ENCODE data around the gene PVALEF.
"Not testable (repeated sequence)": the region's sequence is repeated elsewhere in the genome, so short reads cannot be mapped to it uniquely, and the experiment has no call there.

The PVALEF gene

GRCh38 chr17:81144423-81144781 is 20.9 kb upstream of the PVALEF start:
- no peak for DNase-seq (ENCODE audit: low spot score)

DNA sequence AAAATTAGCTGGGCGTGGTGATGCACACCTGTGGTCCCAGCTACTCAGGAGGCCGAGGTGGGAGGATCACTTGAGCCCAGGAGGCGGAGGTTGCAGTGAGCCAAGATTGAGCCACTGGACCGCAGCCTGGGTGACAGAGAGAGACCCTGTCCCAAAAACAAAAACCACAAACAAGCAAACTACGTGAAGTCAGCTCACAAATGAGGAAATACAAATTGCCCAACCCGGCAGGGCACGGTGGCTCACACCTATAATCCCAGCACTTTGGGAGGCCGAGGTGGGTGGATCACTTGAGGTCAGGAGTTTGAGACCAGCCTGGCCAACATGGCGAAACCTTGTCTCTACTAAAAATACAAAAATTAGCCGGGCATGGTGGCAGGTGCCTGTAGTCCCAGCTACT is 19.1 kb upstream of the PVALEF start:
- DNase-seq (ENCODE audit: low spot score): not testable (repeated sequence)

DNA sequence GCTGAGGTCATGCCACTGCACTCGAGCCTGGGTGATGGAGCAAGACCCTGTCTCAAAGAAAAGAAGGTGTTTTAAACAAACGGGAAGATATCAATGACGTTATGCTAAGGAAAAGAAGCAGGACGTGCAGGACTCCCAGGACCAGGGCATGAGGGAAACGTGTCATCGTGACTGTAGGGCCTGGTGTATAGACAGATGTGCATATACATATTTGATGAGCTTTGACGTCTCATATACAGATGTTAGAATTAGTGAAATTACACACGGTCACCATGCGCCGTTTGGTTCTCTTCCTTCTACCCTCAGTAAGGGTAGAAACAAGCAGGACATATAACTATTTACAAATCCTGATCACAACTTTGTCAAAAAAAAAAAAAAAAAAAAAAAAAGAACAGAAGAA is 17.6 kb upstream of the PVALEF start:
- no peak for DNase-seq (ENCODE audit: low spot score)

GRCh38 chr17:81148571-81148970 is 16.7 kb upstream of the PVALEF start:
- DNase-seq (ENCODE audit: low spot score): no peak

DNA sequence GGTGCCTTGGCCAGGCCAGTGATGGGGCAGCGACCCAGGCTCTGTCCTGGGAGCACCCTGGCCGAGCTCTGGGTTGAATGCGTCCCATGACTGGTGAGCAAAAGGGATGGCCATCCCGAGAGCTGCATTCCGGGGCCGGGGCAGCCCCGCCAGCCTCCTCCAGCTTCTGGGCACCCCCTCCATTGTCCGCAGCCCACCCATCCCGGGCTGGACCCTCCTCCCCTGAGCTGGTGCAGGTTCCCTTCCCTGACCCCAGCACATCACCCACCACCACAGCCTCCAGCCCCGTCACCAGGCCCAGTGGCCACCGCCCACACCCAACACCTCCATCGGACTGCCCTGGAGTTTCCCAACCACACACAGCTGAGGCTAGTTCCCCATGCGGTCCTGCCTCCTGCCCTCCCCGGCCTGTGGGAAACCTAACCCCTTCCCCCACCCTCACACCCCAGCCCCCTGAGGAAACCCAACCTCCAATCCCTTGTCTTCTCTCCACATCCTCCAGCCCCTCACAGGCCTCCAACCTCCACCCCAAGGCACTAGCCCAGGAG is 16.2 kb upstream of the PVALEF start:
- no peak for DNase-seq (ENCODE audit: low spot score)

DNA sequence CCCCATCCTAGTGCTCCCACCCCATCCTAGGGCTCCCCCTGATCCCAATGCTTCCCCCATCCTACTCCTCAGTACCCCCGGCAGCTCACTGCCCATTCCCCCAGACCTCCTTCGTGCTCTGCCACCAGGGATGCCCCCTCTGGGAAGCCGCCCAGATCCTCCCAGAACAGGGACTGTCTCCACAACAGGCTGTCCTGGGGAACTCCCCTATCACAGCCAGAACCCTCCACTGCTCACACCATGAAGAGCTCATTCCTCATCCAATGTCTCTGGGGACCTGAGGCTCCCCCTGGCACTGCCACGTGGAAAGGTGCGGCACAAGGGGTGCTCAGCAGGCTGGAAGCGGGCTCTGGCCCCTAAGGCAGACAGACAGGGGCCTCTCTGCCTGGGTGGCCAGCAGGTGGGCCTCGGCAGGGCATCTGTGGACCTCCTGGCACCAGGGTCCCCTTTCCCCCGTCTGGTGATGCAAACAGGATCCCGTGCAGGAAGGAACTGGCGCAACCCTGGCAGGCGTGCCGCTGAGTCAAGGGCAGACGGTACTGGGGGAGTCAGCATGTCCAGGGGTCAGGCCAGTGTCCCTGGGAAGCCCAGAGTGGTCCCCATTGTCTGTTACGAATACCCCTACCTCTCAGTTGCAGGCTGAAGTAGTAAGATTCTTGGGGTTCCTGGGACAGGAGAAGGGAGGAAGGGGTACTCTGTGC is 14.8 kb upstream of the PVALEF start:
- no peak for DNase-seq (ENCODE audit: low spot score)

- DNase-seq (ENCODE audit: low spot score): no peak
Measured at GRCh38 chr17:81151278-81151677, 14.0 kb upstream of the PVALEF start.

GRCh38 chr17:81152288-81152828 is 12.9 kb upstream of the PVALEF start:
- DNase-seq (ENCODE audit: low spot score): no peak

DNA sequence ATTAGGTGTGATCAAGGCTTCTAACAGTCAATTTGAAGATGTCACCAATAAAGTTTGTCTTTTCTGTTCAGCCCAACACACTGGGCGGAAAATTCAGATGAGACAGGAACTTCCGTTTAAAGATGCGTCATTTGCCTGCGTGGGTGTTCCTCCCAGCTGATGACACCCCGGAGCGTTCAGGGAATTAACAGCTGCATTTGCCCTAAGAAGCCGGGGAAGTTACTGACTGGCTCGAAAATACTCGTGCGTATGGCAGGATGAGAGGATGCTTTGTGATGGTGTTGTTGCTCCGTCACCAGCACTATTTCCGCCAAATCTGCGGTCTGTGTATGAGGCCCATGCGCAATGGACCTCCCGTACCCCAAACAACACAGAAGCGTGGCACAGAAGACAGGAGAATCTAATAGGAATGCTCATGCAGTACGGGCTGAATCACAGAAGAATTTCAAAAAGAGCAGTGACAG is 11.9 kb upstream of the PVALEF start:
- DNase-seq (ENCODE audit: low spot score): no peak

- not testable (repeated sequence) for DNase-seq (ENCODE audit: low spot score)
Measured at GRCh38 chr17:81154016-81154415, 11.3 kb upstream of the PVALEF start.

DNA sequence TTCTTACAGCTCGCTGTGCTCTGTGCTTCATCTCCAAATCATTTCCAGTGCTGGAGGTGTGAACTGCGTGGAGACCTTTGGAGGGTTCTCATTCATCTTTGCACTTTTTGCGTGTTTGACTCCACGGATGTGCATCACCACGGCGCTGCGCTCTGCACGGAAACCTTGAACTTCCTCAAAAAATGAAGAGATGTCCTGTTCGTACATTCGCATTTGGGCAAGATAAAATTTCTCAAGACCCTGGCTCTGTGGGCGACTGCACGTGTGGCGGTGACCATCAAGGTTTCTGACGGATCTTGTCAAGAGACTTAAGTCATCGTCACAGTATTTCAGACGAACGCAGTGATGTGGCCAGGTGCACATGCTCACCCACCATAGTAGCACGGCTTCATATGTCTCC is 10.3 kb upstream of the PVALEF start:
- DNase-seq (ENCODE audit: low spot score): no peak

- DNase-seq (ENCODE audit: low spot score): no peak
Measured at GRCh38 chr17:81156866-81157805, 8.2 kb upstream of the PVALEF start.

GRCh38 chr17:81157848-81158687 is 7.2 kb upstream of the PVALEF start:
- no peak for DNase-seq (ENCODE audit: low spot score)

DNA sequence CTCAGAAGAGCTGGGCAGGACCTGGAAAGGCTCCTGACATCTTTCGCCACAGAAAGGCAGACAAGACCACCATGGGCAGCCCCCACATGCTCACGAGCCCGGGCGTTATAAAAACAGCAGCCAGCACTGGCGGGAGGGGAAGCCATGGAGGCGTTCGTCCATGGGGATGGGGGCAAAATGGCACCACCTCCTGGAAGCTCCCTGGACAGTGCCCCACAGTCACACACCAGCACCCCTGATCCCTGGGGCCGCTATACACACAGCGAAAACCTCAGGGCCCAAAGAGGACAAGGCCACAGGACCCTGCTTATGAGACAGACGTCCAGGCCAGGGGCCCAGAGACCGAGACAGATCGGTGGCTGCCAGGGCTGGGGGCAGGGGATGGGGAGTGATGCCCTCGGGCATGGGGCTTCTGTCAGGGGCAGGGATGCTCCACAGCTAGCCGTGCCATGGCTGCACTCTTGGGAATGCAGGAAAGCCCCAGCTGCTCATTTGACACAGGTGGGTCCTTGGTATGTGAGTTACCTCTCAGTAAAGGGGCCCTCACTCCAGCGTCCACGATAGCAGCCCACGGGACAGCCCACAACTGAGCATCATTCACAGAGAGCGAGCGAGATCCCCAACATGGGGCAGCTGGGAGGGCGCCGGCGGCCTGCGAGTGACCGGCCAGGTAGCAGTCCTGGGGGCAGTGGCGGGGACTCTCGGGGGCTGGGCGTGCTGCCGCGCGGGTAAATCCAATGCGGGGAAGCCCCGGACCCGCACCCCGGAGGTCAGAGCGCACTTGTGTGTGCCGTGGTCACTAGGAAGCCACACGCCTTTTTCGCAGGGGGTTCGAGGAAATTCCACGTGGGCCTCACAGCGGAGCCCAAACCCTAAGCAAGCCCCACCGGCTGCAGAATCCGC is 6.4 kb upstream of the PVALEF start:
- no peak for DNase-seq (ENCODE audit: low spot score)

- no peak for DNase-seq (ENCODE audit: low spot score)
Measured at GRCh38 chr17:81159611-81160265, 5.6 kb upstream of the PVALEF start.

DNA sequence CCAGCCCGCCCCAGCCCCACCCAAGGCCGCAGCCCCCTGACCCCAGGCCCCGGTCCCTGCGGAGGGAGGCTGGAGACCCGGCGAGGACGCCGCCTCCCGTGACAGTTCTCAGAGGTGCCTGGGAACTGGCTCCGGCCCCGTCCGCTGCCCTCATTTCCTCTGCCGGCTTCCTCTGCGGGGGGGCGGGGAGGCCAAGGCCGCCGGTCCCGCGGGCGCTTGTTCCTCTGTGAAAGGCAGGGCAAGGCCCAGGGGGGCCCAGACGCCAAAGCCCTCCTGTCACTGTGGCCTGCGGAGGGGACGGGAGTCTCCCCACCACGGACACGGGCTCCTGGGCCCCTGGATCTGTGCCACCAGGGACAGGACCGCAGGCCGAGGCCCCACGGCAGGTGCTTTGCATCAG is 5.0 kb upstream of the PVALEF start:
- DNase-seq (ENCODE audit: low spot score): no peak

DNA sequence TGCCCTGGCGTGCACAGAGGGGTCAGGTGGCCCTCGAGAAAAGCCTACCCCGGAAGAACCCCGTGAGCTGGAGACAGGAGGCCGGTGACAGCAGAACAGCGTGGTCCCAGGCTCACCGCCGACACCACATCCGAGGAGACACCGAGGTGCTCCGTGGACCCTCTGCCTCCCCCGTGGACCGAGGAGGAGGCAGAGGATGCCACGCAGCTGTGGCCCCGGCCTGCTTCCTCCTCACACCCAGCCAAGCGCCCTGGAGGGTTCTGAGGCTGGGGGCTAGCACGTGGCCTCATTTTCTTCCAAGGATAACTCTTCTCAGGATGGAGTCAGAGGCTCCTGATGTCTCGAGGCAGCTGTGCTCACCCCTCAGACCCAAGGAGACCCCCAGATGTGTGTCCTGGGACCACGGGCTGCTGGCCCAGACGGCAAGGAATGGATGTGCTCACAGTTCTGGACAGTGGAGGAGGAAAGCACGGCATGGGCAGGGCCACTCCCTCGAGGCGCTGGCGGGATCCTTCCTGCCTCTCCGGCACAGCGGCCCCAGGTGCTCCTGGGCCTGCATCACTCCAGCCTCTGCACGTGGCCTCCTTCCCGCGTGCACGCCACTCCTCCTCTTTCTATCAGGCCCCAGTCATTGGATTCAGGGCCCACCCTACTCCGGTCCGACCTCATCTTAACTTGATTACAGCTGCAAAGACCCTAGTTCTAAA is 4.4 kb upstream of the PVALEF start:
- no peak for DNase-seq (ENCODE audit: low spot score)

GRCh38 chr17:81161536-81161935 is 3.8 kb upstream of the PVALEF start:
- no peak for DNase-seq (ENCODE audit: low spot score)

- DNase-seq (ENCODE audit: low spot score): no peak
Measured at GRCh38 chr17:81161972-81162371, 3.3 kb upstream of the PVALEF start.

- DNase-seq (ENCODE audit: low spot score): no peak
Measured at GRCh38 chr17:81162491-81162890, 2.8 kb upstream of the PVALEF start.

Data from ecto neural progenitor cell (in vitro differentiated cells).